Neural progenitor cell (in vitro differentiated cells): ENCODE measurements around the gene IFNG. TPM values are rescaled to one million over a fixed set of nuclear protein-coding genes. Genes with fewer than 3 reads are reported as not detected.

Experiments
- DNase-seq: peaks from one replicate; pipeline ENCODE4 v3.0.0-alpha.2; 2016; ENCODE audit warnings: low spot score
- H2AFZ ChIP-seq: fragments of 200-600 bp; sonication (generic); replicated peaks from 2 replicates; pipeline ENCODE4 v1.6.1; 2016; ENCODE audit warnings: antibody characterized with exemption
- H3F3A ChIP-seq: fragments of 200-600 bp; sonication (generic); 2 replicates; pipeline ENCODE4 v1.6.1; 2016; ENCODE audit warnings: antibody characterized with exemption, low read depth
- H3K27ac ChIP-seq: fragments of 200-600 bp; sonication (generic); 2 replicates; pipeline ENCODE4 v1.5.1; 2016; ENCODE audit warnings: mild to moderate bottlenecking
- H3K27me3 ChIP-seq: fragments of 200-600 bp; sonication (generic); 2 replicates; pipeline ENCODE4 v1.6.1; 2016; ENCODE audit warnings: mild to moderate bottlenecking, moderate library complexity
- H3K36me3 ChIP-seq: fragments of 200-600 bp; sonication (generic); 2 replicates; pipeline ENCODE4 v1.5.1; 2016
- H3K4me1 ChIP-seq: fragments of 200-600 bp; sonication (generic); 2 replicates; pipeline ENCODE4 v1.6.1; 2016; ENCODE audit warnings: mixed run types
- H3K4me2 ChIP-seq: fragments of 200-600 bp; sonication (generic); 2 replicates; pipeline ENCODE4 v1.6.1; 2016
- H3K4me3 ChIP-seq: fragments of 200-600 bp; sonication (generic); 2 replicates; pipeline ENCODE4 v1.5.1; 2016
- H3K79me2 ChIP-seq: fragments of 200-600 bp; sonication (generic); 2 replicates; pipeline ENCODE4 v1.6.1; 2016; ENCODE audit warnings: low read depth
- H3K9ac ChIP-seq: fragments of 200-600 bp; sonication (generic); 2 replicates; pipeline ENCODE4 v1.6.1; 2016
- H3K9me3 ChIP-seq: fragments of 200-600 bp; sonication (generic); 2 replicates; pipeline ENCODE4 v1.5.1; 2016; ENCODE audit warnings: low read depth
- H4K20me1 ChIP-seq: fragments of 200-600 bp; sonication (generic); 2 replicates; pipeline ENCODE4 v1.6.1; 2016; ENCODE audit warnings: low read depth
- H3K27ac Mint-ChIP-seq: 3 replicates; pipeline ENCODE4 v1.8.0; 2021; ENCODE audit warnings: mixed read lengths
- H3K27me3 Mint-ChIP-seq: 2 replicates; pipeline ENCODE4 v1.8.0; 2022; ENCODE audit warnings: low read depth, mild to moderate bottlenecking, inconsistent platforms, moderate library complexity, mixed read lengths; ENCODE audit not compliant: insufficient read depth
- H3K36me3 Mint-ChIP-seq: 3 replicates; pipeline ENCODE4 v1.8.0; 2021; ENCODE audit warnings: mixed read lengths
- H3K4me1 Mint-ChIP-seq: 3 replicates; pipeline ENCODE4 v1.8.0; 2021; ENCODE audit warnings: mixed read lengths
- H3K4me3 Mint-ChIP-seq: 3 replicates; pipeline ENCODE4 v1.8.0; 2021; ENCODE audit warnings: mild to moderate bottlenecking, moderate library complexity, mixed read lengths
- H3K9me3 Mint-ChIP-seq: 3 replicates; pipeline ENCODE4 v1.8.0; 2020; ENCODE audit warnings: mixed read lengths
- EZH2 ChIP-seq: fragments of 200-600 bp; sonication (generic); IDR thresholded peaks from 2 replicates; pipeline ENCODE4 v1.6.1; 2017; ENCODE audit warnings: antibody characterized with exemption, mild to moderate bottlenecking, moderate library complexity
- EZH2phosphoT487 ChIP-seq: fragments of 200-600 bp; sonication (generic); IDR thresholded peaks from 2 replicates; pipeline ENCODE4 v1.6.1; 2017; ENCODE audit warnings: antibody characterized with exemption
- total RNA-seq: library from RNA; depleted of rRNA; stranded (reverse); fragments of >200 nt; gene quantifications from 2 replicates; pipeline ENCODE4 v1.2.3, GENCODE V29; 2015; ENCODE audit warnings: low replicate concordance
- TF ChIP-seq, protein P1 (sequence below): fragments of 200-600 bp; sonication (generic); IDR thresholded peaks from 2 replicates; pipeline ENCODE4 v1.5.1; 2017; ENCODE audit warnings: antibody characterized with exemption, mild to moderate bottlenecking

The IFNG gene
- total RNA-seq, 1 donor from 2014 or later, result not detected

DNA sequence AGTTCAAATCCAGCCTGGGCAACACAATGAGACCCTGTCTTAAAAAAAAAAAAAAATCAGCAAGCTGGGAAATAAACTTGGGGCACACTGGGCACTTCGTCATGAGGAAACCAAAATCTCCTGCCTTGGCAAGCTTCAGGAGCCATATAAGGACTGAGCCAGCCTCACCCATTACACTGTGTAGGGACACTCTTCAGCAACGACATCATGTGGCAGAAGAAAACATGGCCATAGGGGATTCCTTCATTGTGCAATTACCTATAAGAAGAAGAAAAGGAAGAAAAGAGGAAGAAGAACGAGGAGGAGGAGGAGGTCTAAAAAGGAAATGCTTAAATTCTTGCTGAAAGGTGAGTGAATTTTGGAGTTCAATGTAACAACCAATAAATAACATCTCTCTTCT is 26.1 kb upstream of the IFNG start:
- Mint-ChIP-seq H3K9me3 (no peaks in the 10 kb centered on the region), H3K4me1 (no peaks in the 10 kb centered on the region), H3K27me3 (peaks cover 2% of the 10 kb centered on the region), H3K4me3 (no peak overlapping the region), H3K36me3 (no peaks in the 10 kb centered on the region), H3K27ac (no peak overlapping the region)
- no peak for DNase-seq
- TF ChIP-seq, protein P1, sequence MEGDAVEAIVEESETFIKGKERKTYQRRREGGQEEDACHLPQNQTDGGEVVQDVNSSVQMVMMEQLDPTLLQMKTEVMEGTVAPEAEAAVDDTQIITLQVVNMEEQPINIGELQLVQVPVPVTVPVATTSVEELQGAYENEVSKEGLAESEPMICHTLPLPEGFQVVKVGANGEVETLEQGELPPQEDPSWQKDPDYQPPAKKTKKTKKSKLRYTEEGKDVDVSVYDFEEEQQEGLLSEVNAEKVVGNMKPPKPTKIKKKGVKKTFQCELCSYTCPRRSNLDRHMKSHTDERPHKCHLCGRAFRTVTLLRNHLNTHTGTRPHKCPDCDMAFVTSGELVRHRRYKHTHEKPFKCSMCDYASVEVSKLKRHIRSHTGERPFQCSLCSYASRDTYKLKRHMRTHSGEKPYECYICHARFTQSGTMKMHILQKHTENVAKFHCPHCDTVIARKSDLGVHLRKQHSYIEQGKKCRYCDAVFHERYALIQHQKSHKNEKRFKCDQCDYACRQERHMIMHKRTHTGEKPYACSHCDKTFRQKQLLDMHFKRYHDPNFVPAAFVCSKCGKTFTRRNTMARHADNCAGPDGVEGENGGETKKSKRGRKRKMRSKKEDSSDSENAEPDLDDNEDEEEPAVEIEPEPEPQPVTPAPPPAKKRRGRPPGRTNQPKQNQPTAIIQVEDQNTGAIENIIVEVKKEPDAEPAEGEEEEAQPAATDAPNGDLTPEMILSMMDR, result no peak
- TF ChIP-seq EZH2phosphoT487 (no peak), EZH2 (no peak)
- H3K4me2 ChIP-seq, result no peak overlapping the region
- no peaks in the 10 kb centered on the region for H3K4me1 ChIP-seq
- no peak overlapping the region for H3K9ac ChIP-seq
- no peaks in the 10 kb centered on the region for H3K36me3 ChIP-seq
- H3K27ac ChIP-seq, result no peak overlapping the region
- H3F3A ChIP-seq, result no peaks in the 10 kb centered on the region
- no peaks in the 10 kb centered on the region for H3K9me3 ChIP-seq
- no peak overlapping the region for H2AFZ ChIP-seq
- no peak overlapping the region for H3K4me3 ChIP-seq
- no peaks in the 10 kb centered on the region for H3K27me3 ChIP-seq
- no peaks in the 10 kb centered on the region for H4K20me1 ChIP-seq
- no peaks in the 10 kb centered on the region for H3K79me2 ChIP-seq

- H3K4me3 Mint-ChIP-seq, result no peak overlapping the region
- Histone ChIP-seq H3K9me3 (no peaks in the 10 kb centered on the region), H3F3A (no peaks in the 10 kb centered on the region), H3K27ac (no peak overlapping the region), H3K4me2 (no peak overlapping the region), H3K4me1 (no peaks in the 10 kb centered on the region), H3K79me2 (no peaks in the 10 kb centered on the region), H3K36me3 (no peaks in the 10 kb centered on the region), H3K4me3 (no peak overlapping the region), H4K20me1 (no peaks in the 10 kb centered on the region), H2AFZ (peak overlapping the region; percentile 7), H3K27me3 (no peaks in the 10 kb centered on the region), H3K9ac (no peak overlapping the region)
- H3K36me3 Mint-ChIP-seq, result no peaks in the 10 kb centered on the region
- peaks cover 2% of the 10 kb centered on the region for H3K27me3 Mint-ChIP-seq
- no peak for DNase-seq
- H3K27ac Mint-ChIP-seq, result no peak overlapping the region
- H3K4me1 Mint-ChIP-seq, result no peaks in the 10 kb centered on the region
- no peaks in the 10 kb centered on the region for H3K9me3 Mint-ChIP-seq
- TF ChIP-seq, protein P1, result no peak
- TF ChIP-seq EZH2, result no peak
These were observed 21.5 kb upstream of the IFNG start for GRCh38 chr12:68180792-68181744.

DNA sequence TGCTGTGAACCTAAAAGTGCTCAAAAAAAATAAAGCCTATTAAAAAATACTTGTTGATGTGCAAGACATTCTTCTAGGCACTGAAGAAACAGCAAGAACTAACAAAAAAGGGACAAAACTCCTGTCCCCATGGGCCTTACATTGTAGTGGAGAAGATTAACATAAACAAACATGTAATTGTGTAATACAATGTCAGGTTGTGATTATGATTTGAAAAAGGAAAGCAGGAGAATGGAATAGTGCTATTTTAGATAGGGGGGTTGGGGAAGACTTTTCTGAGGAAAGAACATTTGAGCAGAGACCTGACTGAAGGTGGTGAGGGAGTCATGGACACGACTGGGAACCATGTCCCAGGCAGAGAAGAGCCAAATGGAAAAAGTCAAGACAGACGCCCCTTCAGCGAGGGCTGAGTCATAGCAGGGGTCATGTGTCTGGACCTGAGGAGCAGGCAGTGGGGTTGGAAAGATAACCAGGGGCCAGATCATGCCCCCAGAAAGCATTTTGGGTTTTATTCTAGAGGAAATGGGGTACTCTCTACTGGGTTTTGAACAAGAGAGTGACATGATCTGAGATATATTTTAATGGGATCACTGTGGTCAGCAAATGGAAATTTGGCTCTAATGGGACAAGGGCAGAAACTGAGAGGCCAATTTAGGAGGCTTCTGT is 19.4 kb upstream of the IFNG start:
- Histone ChIP-seq H3K9ac (no peak overlapping the region), H3K27me3 (no peaks in the 10 kb centered on the region), H3K79me2 (no peaks in the 10 kb centered on the region), H3K4me1 (no peaks in the 10 kb centered on the region), H3K4me2 (no peak overlapping the region), H3K36me3 (no peaks in the 10 kb centered on the region), H2AFZ (no peak overlapping the region), H3K4me3 (no peak overlapping the region), H3F3A (no peaks in the 10 kb centered on the region), H4K20me1 (no peaks in the 10 kb centered on the region), H3K9me3 (no peaks in the 10 kb centered on the region), H3K27ac (no peak overlapping the region)
- Mint-ChIP-seq H3K36me3 (no peaks in the 10 kb centered on the region), H3K4me3 (no peak overlapping the region), H3K27ac (no peak overlapping the region), H3K9me3 (peaks cover 5% of the 10 kb centered on the region), H3K27me3 (peaks cover 2% of the 10 kb centered on the region), H3K4me1 (no peaks in the 10 kb centered on the region)
- no peak for DNase-seq
- TF ChIP-seq, protein P1, result no peak
- TF ChIP-seq EZH2phosphoT487 (no peak), EZH2 (no peak)
